ENCODE data around the gene MXD4. TPM values are rescaled to one million over a fixed set of nuclear protein-coding genes. Genes with fewer than 3 reads are reported as not detected.

The MXD4 gene
- total and polyA plus RNA-seq, 9 of the 15 experiments (the other 6 are each of a cell fraction or from before 2014, with no cell fraction given), result 0.06 to 13.5 (median 5.9) TPM

DNA sequence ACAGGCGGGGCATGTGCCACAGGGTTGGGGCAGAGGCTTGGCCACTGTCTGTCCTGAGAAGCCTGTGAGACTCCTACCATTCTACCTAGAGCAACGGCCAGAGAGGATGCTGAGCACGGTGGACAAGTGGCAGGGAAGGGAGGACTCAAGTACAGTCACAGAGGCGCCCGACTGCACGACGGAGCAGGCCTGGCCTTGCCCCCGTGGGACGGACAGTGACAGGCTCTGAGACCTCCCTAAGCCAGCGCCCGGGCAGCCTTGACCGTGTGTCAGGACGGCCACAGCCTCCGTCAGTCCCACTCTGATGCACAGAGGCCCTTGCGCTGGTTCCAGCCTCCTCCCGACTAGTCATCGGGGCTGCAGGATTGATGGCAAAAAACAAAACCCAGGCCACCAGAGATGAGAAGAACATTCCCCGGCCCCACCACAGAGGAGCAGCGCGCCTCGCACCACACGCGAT, 36.7 kb upstream of the MXD4 start:
- FAIRE-seq, result no peak
- no peaks in the 10 kb centered on the region for H4K20me1 ChIP-seq (replicated peaks; ENCODE audit: control insufficient read depth, insufficient read depth, low read length)
- H3K36me3 ChIP-seq (ENCODE audit: control insufficient read depth, insufficient read depth, low read length), result peaks cover 4% of the 10 kb centered on the region; the same call in 1 of the 3 replicates
- H3K9ac ChIP-seq (ENCODE audit: insufficient read depth in 1 of 2, low read depth in 2 of 2, low read length in 2 of 2), result 0 out of 4 replicates have a peak overlapping the region, but pooled peaks of 1 of the 2 experiments have one; percentile 69
- WGBS (ENCODE audit: insufficient coverage, low coverage, missing lambda C conversion rate), result 88% methylated on average over 20 of the region's 23 CpGs
- H3K79me2 ChIP-seq (ENCODE audit: control insufficient read depth, insufficient read depth, low read length), result no peaks in the 10 kb centered on the region
- H3K4me2 ChIP-seq (ENCODE audit: insufficient read depth, low read length), result no peak overlapping the region
- no peak overlapping the region for H3K4me3 ChIP-seq
- ChIA-PET CTCF (ENCODE audit: low intra/inter-chr PET ratio) (no interaction called here), POLR2A (no interaction called here)
- no peak for DNase-seq (ENCODE audit: extremely low read depth in 1 of 4, low spot score in 3 of 4)
- no peaks in the 10 kb centered on the region for H3K9me3 ChIP-seq (replicated peaks; ENCODE audit: control insufficient read depth, insufficient read depth, low read depth, low read length)
- no peaks in the 10 kb centered on the region for H3K9me1 ChIP-seq (ENCODE audit: control insufficient read depth, insufficient read depth, low read length)
- in situ Hi-C loops (cut with MboI), result no loop called here
- BruUV-seq (replicated peaks), result no TSS peak
- ATAC-seq, result no peak
- H3K27me3 ChIP-seq (ENCODE audit: control insufficient read depth in 2 of 2, insufficient read depth in 2 of 2, low read length in 2 of 2), result no peaks in the 10 kb centered on the region
- peaks cover 0 to 48% of the 10 kb centered on the region in 2 experiments; a peak in 3 of 5 replicates for H3K4me1 ChIP-seq (replicated peaks in 1 of 2; ENCODE audit: control insufficient read depth in 2 of 2, insufficient read depth in 2 of 2, low read length in 2 of 2)
- no peak overlapping the region for H2AFZ ChIP-seq (ENCODE audit: low read depth, low read length)
- intact Hi-C loops (cut with micrococcal nuclease), result no loop called here
- H3K27ac ChIP-seq (ENCODE audit: extremely low read depth, low read depth, low read length), result no peak overlapping the region
- TF ChIP-seq CBX3 (IDR thresholded peaks at IDR 0.05; ENCODE audit: borderline replicate concordance in 1 of 2, low read length in 2 of 2) (no peak), ZNF584 (CRISPR knock-in tag; IDR thresholded peaks at IDR 0.05; ENCODE audit: low read depth) (no peak), NR3C1 (CRISPR knock-in tag; IDR thresholded peaks at IDR 0.05) (no peak)
- TF ChIP-seq, protein P1, sequence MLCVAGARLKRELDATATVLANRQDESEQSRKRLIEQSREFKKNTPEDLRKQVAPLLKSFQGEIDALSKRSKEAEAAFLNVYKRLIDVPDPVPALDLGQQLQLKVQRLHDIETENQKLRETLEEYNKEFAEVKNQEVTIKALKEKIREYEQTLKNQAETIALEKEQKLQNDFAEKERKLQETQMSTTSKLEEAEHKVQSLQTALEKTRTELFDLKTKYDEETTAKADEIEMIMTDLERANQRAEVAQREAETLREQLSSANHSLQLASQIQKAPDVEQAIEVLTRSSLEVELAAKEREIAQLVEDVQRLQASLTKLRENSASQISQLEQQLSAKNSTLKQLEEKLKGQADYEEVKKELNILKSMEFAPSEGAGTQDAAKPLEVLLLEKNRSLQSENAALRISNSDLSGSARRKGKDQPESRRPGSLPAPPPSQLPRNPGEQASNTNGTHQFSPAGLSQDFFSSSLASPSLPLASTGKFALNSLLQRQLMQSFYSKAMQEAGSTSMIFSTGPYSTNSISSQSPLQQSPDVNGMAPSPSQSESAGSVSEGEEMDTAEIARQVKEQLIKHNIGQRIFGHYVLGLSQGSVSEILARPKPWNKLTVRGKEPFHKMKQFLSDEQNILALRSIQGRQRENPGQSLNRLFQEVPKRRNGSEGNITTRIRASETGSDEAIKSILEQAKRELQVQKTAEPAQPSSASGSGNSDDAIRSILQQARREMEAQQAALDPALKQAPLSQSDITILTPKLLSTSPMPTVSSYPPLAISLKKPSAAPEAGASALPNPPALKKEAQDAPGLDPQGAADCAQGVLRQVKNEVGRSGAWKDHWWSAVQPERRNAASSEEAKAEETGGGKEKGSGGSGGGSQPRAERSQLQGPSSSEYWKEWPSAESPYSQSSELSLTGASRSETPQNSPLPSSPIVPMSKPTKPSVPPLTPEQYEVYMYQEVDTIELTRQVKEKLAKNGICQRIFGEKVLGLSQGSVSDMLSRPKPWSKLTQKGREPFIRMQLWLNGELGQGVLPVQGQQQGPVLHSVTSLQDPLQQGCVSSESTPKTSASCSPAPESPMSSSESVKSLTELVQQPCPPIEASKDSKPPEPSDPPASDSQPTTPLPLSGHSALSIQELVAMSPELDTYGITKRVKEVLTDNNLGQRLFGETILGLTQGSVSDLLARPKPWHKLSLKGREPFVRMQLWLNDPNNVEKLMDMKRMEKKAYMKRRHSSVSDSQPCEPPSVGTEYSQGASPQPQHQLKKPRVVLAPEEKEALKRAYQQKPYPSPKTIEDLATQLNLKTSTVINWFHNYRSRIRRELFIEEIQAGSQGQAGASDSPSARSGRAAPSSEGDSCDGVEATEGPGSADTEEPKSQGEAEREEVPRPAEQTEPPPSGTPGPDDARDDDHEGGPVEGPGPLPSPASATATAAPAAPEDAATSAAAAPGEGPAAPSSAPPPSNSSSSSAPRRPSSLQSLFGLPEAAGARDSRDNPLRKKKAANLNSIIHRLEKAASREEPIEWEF (CRISPR knock-in tag; IDR thresholded peaks at IDR 0.05), result no peak
- TF ChIP-seq, protein P2, sequence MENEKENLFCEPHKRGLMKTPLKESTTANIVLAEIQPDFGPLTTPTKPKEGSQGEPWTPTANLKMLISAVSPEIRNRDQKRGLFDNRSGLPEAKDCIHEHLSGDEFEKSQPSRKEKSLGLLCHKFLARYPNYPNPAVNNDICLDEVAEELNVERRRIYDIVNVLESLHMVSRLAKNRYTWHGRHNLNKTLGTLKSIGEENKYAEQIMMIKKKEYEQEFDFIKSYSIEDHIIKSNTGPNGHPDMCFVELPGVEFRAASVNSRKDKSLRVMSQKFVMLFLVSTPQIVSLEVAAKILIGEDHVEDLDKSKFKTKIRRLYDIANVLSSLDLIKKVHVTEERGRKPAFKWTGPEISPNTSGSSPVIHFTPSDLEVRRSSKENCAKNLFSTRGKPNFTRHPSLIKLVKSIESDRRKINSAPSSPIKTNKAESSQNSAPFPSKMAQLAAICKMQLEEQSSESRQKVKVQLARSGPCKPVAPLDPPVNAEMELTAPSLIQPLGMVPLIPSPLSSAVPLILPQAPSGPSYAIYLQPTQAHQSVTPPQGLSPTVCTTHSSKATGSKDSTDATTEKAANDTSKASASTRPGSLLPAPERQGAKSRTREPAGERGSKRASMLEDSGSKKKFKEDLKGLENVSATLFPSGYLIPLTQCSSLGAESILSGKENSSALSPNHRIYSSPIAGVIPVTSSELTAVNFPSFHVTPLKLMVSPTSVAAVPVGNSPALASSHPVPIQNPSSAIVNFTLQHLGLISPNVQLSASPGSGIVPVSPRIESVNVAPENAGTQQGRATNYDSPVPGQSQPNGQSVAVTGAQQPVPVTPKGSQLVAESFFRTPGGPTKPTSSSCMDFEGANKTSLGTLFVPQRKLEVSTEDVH (IDR thresholded peaks at IDR 0.05; ENCODE audit: low read depth, partially characterized antibody), result no peak
- TF ChIP-seq, protein P3, sequence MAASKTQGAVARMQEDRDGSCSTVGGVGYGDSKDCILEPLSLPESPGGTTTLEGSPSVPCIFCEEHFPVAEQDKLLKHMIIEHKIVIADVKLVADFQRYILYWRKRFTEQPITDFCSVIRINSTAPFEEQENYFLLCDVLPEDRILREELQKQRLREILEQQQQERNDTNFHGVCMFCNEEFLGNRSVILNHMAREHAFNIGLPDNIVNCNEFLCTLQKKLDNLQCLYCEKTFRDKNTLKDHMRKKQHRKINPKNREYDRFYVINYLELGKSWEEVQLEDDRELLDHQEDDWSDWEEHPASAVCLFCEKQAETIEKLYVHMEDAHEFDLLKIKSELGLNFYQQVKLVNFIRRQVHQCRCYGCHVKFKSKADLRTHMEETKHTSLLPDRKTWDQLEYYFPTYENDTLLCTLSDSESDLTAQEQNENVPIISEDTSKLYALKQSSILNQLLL (CRISPR knock-in tag; IDR thresholded peaks at IDR 0.05; ENCODE audit: borderline replicate concordance), result no peak
- TF ChIP-seq, protein P4, sequence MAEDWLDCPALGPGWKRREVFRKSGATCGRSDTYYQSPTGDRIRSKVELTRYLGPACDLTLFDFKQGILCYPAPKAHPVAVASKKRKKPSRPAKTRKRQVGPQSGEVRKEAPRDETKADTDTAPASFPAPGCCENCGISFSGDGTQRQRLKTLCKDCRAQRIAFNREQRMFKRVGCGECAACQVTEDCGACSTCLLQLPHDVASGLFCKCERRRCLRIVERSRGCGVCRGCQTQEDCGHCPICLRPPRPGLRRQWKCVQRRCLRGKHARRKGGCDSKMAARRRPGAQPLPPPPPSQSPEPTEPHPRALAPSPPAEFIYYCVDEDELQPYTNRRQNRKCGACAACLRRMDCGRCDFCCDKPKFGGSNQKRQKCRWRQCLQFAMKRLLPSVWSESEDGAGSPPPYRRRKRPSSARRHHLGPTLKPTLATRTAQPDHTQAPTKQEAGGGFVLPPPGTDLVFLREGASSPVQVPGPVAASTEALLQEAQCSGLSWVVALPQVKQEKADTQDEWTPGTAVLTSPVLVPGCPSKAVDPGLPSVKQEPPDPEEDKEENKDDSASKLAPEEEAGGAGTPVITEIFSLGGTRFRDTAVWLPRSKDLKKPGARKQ (CRISPR knock-in tag; IDR thresholded peaks at IDR 0.05), result no peak

All from K562 (cell line).